Tibial nerve (tissue), 4 donors: ENCODE data around the gene LMLN. TPM values are rescaled to one million over a fixed set of nuclear protein-coding genes. Genes with fewer than 3 reads are reported as not detected.

Experiments used
- DNase-seq, 2 donors: peaks; one replicate each; pipeline ENCODE4 v3.0.0-alpha.2; 2019; ENCODE audit warnings: low spot score in 2 of 2
- H3K27ac ChIP-seq, 4 donors: fragments of 200-600 bp; sonication (generic) in 3 of 4; one replicate each; pipeline ENCODE4 v1.5.1; 2017 to 2019; ENCODE audit warnings: mild to moderate bottlenecking in 1 of 4
- H3K27me3 ChIP-seq, 2 donors: fragments of 200-600 bp; sonication (generic) in 1 of 2; one replicate each; pipeline versions ENCODE4 v1.5.1 to v1.6.0; 2017 to 2019
- H3K36me3 ChIP-seq, 3 donors: fragments of 200-600 bp; sonication (generic); one replicate each; pipeline ENCODE4 v1.5.1; 2018 to 2019
- H3K4me1 ChIP-seq, 4 donors: fragments of 200-600 bp; sonication (generic) in 3 of 4; one replicate each; pipeline ENCODE4 v1.5.1; 2017 to 2019
- H3K4me3 ChIP-seq, 4 donors: fragments of 200-600 bp; sonication (generic) in 3 of 4; one replicate each; pipeline ENCODE4 v1.5.1; 2017 to 2019; ENCODE audit warnings: mild to moderate bottlenecking in 1 of 4, moderate library complexity in 1 of 4
- H3K9me3 ChIP-seq, 4 donors: fragments of 200-600 bp; sonication (generic) in 3 of 4; one replicate each; pipeline ENCODE4 v1.5.1; 2017 to 2019
- EP300 ChIP-seq, 2 donors: sonication (generic); formaldehyde crosslinking; IDR thresholded peaks; one replicate each; pipeline ENCODE4 v1.6.1; 2017; ENCODE audit warnings: antibody characterized with exemption in 2 of 2, mild to moderate bottlenecking in 1 of 2
- POLR2A ChIP-seq, 2 donors: fragments of 450-650 bp; IDR thresholded peaks; one replicate each; pipeline ENCODE4 v1.6.1; 2017; ENCODE audit warnings: antibody characterized with exemption in 2 of 2, mild to moderate bottlenecking in 2 of 2, moderate library complexity in 2 of 2
- WGBS, 2 donors: methylation state at CpG; one replicate each; pipeline ENCODE4 v1.1.5; 2018; 5-methylcytosine and 5-hydroxymethylcytosine counted together
- total RNA-seq, 4 donors: library from RNA; depleted of rRNA; stranded (reverse); fragments of >200 nt; gene quantifications; one replicate each; pipeline ENCODE4 v1.1.0, GENCODE V29; 2016
- TF ChIP-seq, protein P1 (sequence below), 5 experiments: fragments of 200-600 bp in 3 of 5; fragments of 450-650 bp in 2 of 5; sonication (generic) in 3 of 5; IDR thresholded peaks; one replicate each; pipeline ENCODE4 v1.5.1; 2016 to 2019; ENCODE audit warnings: antibody characterized with exemption in 5 of 5, mild to moderate bottlenecking in 3 of 5, moderate library complexity in 2 of 5

The LMLN gene
- total RNA-seq, 4 donors from 2014 or later = 5.7 to 9.0 (median 7.1) TPM

DNA sequence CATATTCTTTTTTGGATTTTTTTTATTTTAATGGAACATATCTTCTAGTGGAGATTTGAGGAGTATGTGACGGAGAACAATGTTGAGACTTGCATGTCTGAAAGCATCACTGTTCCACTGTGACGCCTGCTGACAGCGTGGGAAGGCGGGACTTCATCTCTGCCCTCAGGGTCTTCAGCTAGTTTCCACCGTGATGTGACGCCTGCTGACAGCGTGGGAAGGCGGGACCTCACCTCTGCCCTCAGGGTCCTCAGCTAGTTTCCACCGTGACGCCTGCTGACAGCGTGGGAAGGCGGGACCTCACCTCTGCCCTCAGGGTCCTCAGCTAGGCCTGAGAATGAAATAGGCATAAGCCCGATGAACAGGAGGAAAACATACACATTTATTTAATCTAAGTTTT is 70.7 kb downstream of the LMLN start:
- H3K4me1 ChIP-seq = no peaks in the 10 kb centered on the region
- H3K36me3 ChIP-seq = peaks cover 0 to 34% (median 0%) of the 10 kb centered on the region in 3 donors
- H3K27ac ChIP-seq = no peak overlapping the region
- H3K9me3 ChIP-seq = no peaks in the 10 kb centered on the region
- no peak for DNase-seq
- WGBS, 2 donors = 70 to 72% methylated on average over 13 of the region's 13 CpGs
- no peaks in the 10 kb centered on the region for H3K27me3 ChIP-seq
- H3K4me3 ChIP-seq = no peak overlapping the region
- TF ChIP-seq POLR2A (IDR thresholded peaks at IDR 0.05) = no peak
- TF ChIP-seq, protein P1, sequence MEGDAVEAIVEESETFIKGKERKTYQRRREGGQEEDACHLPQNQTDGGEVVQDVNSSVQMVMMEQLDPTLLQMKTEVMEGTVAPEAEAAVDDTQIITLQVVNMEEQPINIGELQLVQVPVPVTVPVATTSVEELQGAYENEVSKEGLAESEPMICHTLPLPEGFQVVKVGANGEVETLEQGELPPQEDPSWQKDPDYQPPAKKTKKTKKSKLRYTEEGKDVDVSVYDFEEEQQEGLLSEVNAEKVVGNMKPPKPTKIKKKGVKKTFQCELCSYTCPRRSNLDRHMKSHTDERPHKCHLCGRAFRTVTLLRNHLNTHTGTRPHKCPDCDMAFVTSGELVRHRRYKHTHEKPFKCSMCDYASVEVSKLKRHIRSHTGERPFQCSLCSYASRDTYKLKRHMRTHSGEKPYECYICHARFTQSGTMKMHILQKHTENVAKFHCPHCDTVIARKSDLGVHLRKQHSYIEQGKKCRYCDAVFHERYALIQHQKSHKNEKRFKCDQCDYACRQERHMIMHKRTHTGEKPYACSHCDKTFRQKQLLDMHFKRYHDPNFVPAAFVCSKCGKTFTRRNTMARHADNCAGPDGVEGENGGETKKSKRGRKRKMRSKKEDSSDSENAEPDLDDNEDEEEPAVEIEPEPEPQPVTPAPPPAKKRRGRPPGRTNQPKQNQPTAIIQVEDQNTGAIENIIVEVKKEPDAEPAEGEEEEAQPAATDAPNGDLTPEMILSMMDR (IDR thresholded peaks at IDR 0.05) = no peak
- no peak for TF ChIP-seq EP300 (IDR thresholded peaks at IDR 0.05)

- DNase-seq = no peak
- H3K4me1 ChIP-seq = no peaks in the 10 kb centered on the region
- 75 to 82% methylated on average over 18 of the region's 18 CpGs for WGBS, 2 donors
- no peaks in the 10 kb centered on the region for H3K9me3 ChIP-seq
- H3K27me3 ChIP-seq = no peaks in the 10 kb centered on the region
- TF ChIP-seq POLR2A (IDR thresholded peaks at IDR 0.05) (no peak), EP300 (IDR thresholded peaks at IDR 0.05) (no peak)
- TF ChIP-seq, protein P1 (IDR thresholded peaks at IDR 0.05) = no peak
- H3K27ac ChIP-seq = no peak overlapping the region
- H3K4me3 ChIP-seq = no peak overlapping the region
- H3K36me3 ChIP-seq = peaks cover 0 to 31% (median 0%) of the 10 kb centered on the region in 3 donors
These were observed 72.3 kb downstream of the LMLN start for GRCh38 chr3:198032039-198032936.

DNA sequence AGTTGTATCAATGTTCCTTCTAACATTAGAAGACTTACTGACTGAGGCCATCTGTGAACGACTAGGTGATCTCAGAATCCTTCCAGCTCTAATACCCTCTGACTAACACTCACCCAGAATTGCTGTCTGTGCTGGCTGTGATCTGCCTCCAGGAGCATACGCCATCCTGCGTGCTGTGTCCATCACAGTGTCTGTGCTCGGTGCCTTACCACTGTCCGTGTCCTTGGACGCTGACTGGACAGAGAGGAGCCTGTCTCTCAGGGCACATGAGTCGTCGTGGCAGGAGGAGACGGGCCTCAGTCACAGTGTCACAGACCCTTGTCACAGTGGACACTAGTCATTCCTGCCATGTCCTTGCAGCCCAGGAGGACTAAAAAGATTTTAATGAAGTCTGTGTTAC is 83.1 kb downstream of the LMLN start:
- Histone ChIP-seq H3K36me3 (peaks cover 0 to 23% (median 0%) of the 10 kb centered on the region in 3 donors), H3K9me3 (no peaks in the 10 kb centered on the region), H3K4me3 (no peak overlapping the region), H3K4me1 (no peaks in the 10 kb centered on the region), H3K27ac (no peak overlapping the region), H3K27me3 (no peaks in the 10 kb centered on the region)
- 79 to 83% methylated on average over 9 of the region's 9 CpGs for WGBS, 2 donors
- TF ChIP-seq, protein P1 (IDR thresholded peaks at IDR 0.05) = no peak
- no peak for TF ChIP-seq EP300 (IDR thresholded peaks at IDR 0.05)
- no peak for TF ChIP-seq POLR2A (IDR thresholded peaks at IDR 0.05)
- DNase-seq = no peak

DNA sequence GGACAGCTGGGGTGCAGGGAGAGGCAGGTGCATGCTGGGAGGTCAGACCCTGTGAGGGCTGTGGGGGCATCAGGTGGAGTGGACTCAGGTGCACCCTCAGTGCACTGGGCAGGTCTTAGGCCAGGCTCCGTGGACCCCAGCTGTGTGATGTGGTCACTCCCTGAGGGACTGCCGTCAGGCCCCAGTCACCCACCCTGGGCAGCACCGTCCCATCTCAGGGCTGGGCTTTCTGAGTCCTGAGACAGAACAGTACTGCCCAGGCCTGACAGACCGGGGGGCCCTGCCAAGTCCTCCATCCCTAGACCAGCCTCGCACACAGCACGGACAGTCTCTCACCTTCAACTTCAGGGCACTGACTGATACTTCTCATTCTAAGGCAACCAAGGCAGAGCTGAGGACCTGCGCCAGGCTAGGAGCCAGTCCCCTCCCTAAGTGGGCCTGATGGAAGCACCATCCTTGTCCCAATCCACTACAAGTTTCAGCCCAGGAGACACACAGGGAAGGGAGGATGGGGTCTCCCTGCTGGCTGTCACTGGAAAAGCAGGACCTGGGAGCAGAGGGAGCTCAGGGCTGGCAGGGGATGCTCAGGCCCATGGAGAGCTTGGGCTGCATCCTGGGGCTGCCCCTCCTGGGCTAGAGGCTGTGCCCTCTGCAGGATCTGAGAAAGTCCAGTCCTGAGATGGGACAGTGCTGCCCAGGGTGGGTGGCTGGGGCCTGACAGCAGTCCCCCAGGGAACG is 86.3 kb downstream of the LMLN start:
- TF ChIP-seq, protein P1 (IDR thresholded peaks at IDR 0.05) = no peak
- WGBS, 2 donors = 94 to 95% methylated on average over 5 to 7 of the region's 8 CpGs
- Histone ChIP-seq H3K27me3 (no peaks in the 10 kb centered on the region), H3K4me3 (no peak overlapping the region), H3K4me1 (no peaks in the 10 kb centered on the region), H3K36me3 (no peaks in the 10 kb centered on the region), H3K9me3 (no peaks in the 10 kb centered on the region), H3K27ac (no peak overlapping the region)
- DNase-seq = no peak

DNA sequence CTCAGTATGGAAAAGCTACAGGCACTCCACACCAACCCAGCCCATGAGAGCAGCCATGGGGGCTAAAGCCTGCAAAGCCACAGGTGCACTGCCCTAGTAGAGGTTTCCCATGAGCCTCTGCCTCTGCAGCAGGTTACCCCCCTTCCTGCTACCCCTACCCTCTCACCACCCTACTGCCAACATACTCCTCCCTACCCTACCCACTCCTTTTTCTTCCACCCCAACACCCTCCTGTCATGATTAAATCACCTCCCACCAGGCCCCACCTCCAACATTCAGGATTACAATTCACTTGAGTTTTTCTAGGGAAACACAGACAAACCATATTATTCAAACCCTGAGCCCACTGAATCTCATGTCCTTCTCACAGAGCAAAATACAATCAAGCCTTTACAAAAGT is 88.4 kb downstream of the LMLN start:
- H3K27me3 ChIP-seq = no peaks in the 10 kb centered on the region
- no peak for DNase-seq
- H3K4me1 ChIP-seq = no peaks in the 10 kb centered on the region
- H3K27ac ChIP-seq = no peak overlapping the region
- H3K4me3 ChIP-seq = no peak overlapping the region
- no peaks in the 10 kb centered on the region for H3K36me3 ChIP-seq
- no peak for TF ChIP-seq POLR2A (IDR thresholded peaks at IDR 0.05)
- no peak for TF ChIP-seq EP300 (IDR thresholded peaks at IDR 0.05)
- TF ChIP-seq, protein P1 (IDR thresholded peaks at IDR 0.05) = no peak
- no peaks in the 10 kb centered on the region for H3K9me3 ChIP-seq
